Esophagus squamous epithelium (tissue), 5 donors: ENCODE data around the gene ITGA8. TPM values are rescaled to one million over a fixed set of nuclear protein-coding genes. Genes with fewer than 3 reads are reported as not detected.

Experiments
- DNase-seq: peaks from one replicate; lab custom pipeline; 2025; lab: John Stamatoyannopoulos, UW
- H3K27ac ChIP-seq, 4 donors: fragments of 200-600 bp; sonication (generic); one replicate each; pipeline ENCODE4 v1.5.1; 2016 to 2019; ENCODE audit warnings: mild to moderate bottlenecking in 1 of 4
- H3K27me3 ChIP-seq, 4 donors: fragments of 200-600 bp; sonication (generic); 1 replicate in 3 of 4; 2 replicates in 1 of 4; pipeline versions ENCODE4 v1.5.1 to v1.6.0; 2017 to 2021; ENCODE audit warnings: antibody characterized with exemption in 1 of 4
- H3K36me3 ChIP-seq, 3 donors: fragments of 200-600 bp; sonication (generic); one replicate each; pipeline ENCODE4 v1.5.1; 2016 to 2019
- H3K4me1 ChIP-seq, 3 donors: fragments of 200-600 bp; sonication (generic); one replicate each; pipeline ENCODE4 v1.5.1; 2017 to 2019
- H3K4me3 ChIP-seq, 4 donors: fragments of 200-600 bp; sonication (generic); 1 replicate in 3 of 4; 2 replicates in 1 of 4; pipeline ENCODE4 v1.5.1; 2016 to 2019; ENCODE audit warnings: mild to moderate bottlenecking in 2 of 4, moderate library complexity in 1 of 4
- H3K9me3 ChIP-seq, 3 donors: fragments of 200-600 bp; sonication (generic); one replicate each; pipeline ENCODE4 v1.5.1; 2016 to 2019
- POLR2A ChIP-seq, 4 donors: fragments of 450-650 bp; IDR thresholded peaks; one replicate each; pipeline ENCODE4 v1.6.1; 2017; ENCODE audit warnings: antibody characterized with exemption in 4 of 4, mild to moderate bottlenecking in 4 of 4, moderate library complexity in 3 of 4
- WGBS, 2 donors: methylation state at CpG; one replicate each; pipeline ENCODE4 v1.1.5; 2018; 5-methylcytosine and 5-hydroxymethylcytosine counted together
- intact Hi-C: fragments of 100-400 bp; cut with DNase I; formaldehyde crosslinking; loops from one replicate; pipeline ENCODE4 v1.15.0; 2022
- total RNA-seq, 4 donors: library from RNA; depleted of rRNA; stranded (reverse); fragments of >200 nt; gene quantifications; one replicate each; pipeline ENCODE4 v1.1.0, GENCODE V29; 2016
- TF ChIP-seq, protein P1 (sequence below), 6 experiments: fragments of 450-650 bp in 4 of 6; fragments of 200-600 bp in 2 of 6; sonication (generic) in 2 of 6; IDR thresholded peaks; one replicate each; pipeline ENCODE4 v1.5.1; 2016 to 2019; ENCODE audit warnings: antibody characterized with exemption in 6 of 6, mild to moderate bottlenecking in 4 of 6, moderate library complexity in 4 of 6
- donor health status: DM: yes; HTN: yes; CAD: no.

ITGA8 gene
- total RNA-seq, 4 donors from 2014 or later = 1.0 to 22.5 (median 7.5) TPM

DNA sequence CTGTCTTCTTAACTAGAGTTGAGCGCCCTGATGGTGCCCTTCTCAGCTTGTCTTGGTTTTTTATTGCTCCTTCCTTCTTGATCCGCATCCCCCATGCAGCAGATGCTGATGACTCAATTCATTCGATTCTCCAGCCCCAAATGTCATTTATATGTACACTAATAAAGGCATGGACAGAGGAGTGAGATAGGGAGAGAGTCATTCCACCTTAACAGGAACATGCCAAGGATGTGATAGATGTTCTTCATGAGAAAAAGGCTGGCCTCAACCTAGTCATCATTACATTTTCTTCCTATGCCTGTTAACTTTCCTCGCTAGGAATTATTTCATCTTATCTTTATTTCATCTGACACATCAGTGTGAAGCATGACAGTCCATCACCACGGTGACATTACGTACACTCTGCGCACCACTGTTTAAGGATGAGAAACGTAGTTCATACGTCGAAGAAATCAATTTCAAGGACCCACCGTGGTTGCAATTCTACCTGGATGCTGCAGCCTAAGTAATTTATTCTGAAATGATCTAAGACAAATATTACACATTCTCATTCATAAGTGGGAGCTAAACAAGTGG lies 198.3 kb downstream of the ITGA8 start:
- TF ChIP-seq, protein P1, sequence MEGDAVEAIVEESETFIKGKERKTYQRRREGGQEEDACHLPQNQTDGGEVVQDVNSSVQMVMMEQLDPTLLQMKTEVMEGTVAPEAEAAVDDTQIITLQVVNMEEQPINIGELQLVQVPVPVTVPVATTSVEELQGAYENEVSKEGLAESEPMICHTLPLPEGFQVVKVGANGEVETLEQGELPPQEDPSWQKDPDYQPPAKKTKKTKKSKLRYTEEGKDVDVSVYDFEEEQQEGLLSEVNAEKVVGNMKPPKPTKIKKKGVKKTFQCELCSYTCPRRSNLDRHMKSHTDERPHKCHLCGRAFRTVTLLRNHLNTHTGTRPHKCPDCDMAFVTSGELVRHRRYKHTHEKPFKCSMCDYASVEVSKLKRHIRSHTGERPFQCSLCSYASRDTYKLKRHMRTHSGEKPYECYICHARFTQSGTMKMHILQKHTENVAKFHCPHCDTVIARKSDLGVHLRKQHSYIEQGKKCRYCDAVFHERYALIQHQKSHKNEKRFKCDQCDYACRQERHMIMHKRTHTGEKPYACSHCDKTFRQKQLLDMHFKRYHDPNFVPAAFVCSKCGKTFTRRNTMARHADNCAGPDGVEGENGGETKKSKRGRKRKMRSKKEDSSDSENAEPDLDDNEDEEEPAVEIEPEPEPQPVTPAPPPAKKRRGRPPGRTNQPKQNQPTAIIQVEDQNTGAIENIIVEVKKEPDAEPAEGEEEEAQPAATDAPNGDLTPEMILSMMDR (IDR thresholded peaks at IDR 0.05) = no peak
- TF ChIP-seq POLR2A (IDR thresholded peaks at IDR 0.05) = no peak
- Histone ChIP-seq H3K9me3 (no peaks in the 10 kb centered on the region), H3K4me3 (no peak overlapping the region), H3K27ac (no peak overlapping the region), H3K27me3 (no peaks in the 10 kb centered on the region), H3K4me1 (no peaks in the 10 kb centered on the region), H3K36me3 (no peaks in the 10 kb centered on the region)
- 75 to 77% methylated on average over 11 of the region's 11 CpGs for WGBS, 2 donors
- intact Hi-C loops = no loop called here
- DNase-seq = no peak

DNA sequence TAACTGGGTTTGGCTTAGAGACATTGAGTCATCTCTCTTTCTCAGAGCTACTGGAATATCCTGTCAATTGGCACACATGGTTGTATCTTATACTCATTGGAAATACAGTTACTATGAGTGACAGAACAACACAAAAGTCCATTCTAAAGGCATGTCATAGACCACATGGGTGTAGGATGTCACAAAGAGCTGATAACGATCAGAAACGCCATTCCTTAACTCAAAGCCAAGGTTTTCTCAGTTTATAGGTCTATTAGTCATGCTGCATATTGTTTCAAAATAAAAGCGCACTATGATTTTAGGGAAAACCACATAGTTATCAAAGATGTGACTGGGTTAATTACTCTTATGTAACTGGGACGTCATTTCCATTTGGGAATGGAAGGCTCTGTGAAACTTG lies 201.5 kb downstream of the ITGA8 start:
- H3K27ac ChIP-seq = no peak overlapping the region
- H3K9me3 ChIP-seq = no peaks in the 10 kb centered on the region
- intact Hi-C loops = no loop called here
- TF ChIP-seq, protein P1 (IDR thresholded peaks at IDR 0.05) = no peak
- TF ChIP-seq POLR2A (IDR thresholded peaks at IDR 0.05) = no peak
- H3K36me3 ChIP-seq = no peaks in the 10 kb centered on the region
- WGBS, 2 donors = 48 to 51% methylated on average over 4 of the region's 4 CpGs
- H3K4me3 ChIP-seq = no peak overlapping the region
- no peaks in the 10 kb centered on the region for H3K27me3 ChIP-seq
- no peak for DNase-seq
- peaks cover 0 to 6% (median 0%) of the 10 kb centered on the region in 3 donors for H3K4me1 ChIP-seq

DNA sequence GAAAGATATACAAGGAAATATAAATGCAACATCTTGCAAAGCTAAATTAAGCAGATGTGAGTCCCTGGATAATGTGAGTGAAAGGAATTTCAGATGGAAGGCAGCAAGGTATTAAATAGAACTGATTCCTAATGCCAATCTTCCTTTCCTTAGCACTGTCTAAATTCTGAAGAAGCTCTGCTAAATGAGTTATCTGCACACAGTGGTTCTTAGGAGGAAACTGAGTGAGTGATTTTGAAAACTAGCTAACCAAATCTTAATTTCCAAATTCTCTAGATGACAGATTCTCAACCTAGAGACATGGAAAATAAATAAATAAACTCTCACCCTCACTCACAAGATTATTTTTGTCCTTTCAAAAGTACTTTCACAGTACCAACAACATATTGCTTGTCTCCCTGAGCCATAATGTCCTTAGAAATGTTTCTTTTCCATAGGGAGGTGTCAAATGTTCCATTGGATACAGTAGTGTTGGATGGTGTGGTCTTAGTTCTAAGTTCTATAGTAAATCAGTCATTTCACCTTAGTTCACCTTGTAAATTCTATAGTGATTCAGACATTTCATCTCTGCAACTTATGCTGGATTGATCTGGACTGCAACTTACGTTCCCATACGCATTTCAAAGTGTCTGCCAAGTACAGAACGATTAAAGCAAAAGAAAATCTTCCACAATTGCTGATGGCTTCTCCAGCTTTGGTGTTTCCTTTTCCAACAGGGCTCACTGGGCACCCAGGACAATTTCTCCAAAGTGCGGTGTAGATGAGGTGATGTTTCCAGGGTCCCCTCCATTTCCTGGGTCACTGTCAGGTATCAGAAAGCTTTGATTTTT lies 203.3 kb downstream of the ITGA8 start:
- Histone ChIP-seq H3K36me3 (no peaks in the 10 kb centered on the region), H3K27me3 (no peaks in the 10 kb centered on the region), H3K4me3 (no peak overlapping the region), H3K4me1 (peaks cover 0 to 6% (median 0%) of the 10 kb centered on the region in 3 donors), H3K9me3 (no peaks in the 10 kb centered on the region), H3K27ac (no peak overlapping the region)
- intact Hi-C loops = no loop called here
- 78% methylated on average over 4 of the region's 4 CpGs for WGBS, 2 donors
- no peak for DNase-seq
- TF ChIP-seq POLR2A (IDR thresholded peaks at IDR 0.05) = no peak
- TF ChIP-seq, protein P1 (IDR thresholded peaks at IDR 0.05) = no peak

DNA sequence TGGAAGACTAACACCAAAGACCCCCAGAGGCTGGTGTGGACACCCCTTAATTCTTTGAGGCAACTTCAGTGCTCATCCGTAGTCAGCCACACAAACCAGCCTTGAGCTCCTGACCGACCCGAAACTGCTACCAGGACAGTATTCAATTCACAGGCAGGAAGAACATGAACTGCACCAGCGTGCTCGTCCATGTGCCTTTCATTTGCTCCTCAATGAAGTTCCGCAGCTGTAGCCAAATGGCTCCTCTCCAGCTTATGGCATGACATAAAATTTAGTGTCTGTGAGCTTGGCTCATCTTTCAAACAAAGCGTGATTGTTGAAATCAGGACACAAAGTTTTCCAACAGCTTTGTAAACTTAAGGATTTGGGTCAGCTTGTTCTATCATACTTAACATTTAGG lies 204.5 kb downstream of the ITGA8 start:
- H3K36me3 ChIP-seq = no peaks in the 10 kb centered on the region
- H3K9me3 ChIP-seq = no peaks in the 10 kb centered on the region
- no peaks in the 10 kb centered on the region for H3K27me3 ChIP-seq
- TF ChIP-seq POLR2A (IDR thresholded peaks at IDR 0.05) = no peak
- TF ChIP-seq, protein P1 (IDR thresholded peaks at IDR 0.05) = no peak
- no peak for DNase-seq
- H3K4me1 ChIP-seq = peaks cover 0 to 6% (median 0%) of the 10 kb centered on the region in 3 donors
- no peak overlapping the region for H3K27ac ChIP-seq
- WGBS, 2 donors = 67 to 70% methylated on average over 7 of the region's 7 CpGs
- H3K4me3 ChIP-seq = no peak overlapping the region
- intact Hi-C loops = no loop called here

DNA sequence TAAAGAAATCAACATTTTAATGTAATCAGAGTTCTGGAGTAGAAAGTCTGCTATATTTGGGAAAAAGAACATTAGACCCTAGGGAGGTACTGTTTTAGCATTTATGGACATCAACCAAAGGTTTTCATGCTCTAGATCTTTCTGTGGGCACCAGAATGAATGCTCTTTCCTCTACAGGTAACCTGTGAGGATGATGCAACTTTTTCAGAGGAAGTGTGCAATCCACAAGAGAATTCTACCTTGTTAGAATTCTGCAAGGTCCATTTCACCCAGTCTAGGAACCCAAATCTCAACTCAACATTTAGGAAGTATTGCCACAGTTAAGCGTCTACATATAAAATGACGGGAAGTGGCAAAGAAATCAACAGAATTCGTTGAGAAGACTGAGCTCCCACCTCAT lies 208.8 kb downstream of the ITGA8 start:
- H3K9me3 ChIP-seq = no peaks in the 10 kb centered on the region
- 40 to 45% methylated on average over 3 of the region's 3 CpGs for WGBS, 2 donors
- H3K36me3 ChIP-seq = no peaks in the 10 kb centered on the region
- no peak for DNase-seq
- no peak for TF ChIP-seq POLR2A (IDR thresholded peaks at IDR 0.05)
- TF ChIP-seq, protein P1 (IDR thresholded peaks at IDR 0.05) = no peak
- H3K27ac ChIP-seq = no peak overlapping the region
- H3K4me1 ChIP-seq = peaks cover 0 to 6% (median 0%) of the 10 kb centered on the region in 3 donors
- H3K4me3 ChIP-seq = no peak overlapping the region
- intact Hi-C loops = no loop called here
- H3K27me3 ChIP-seq = no peaks in the 10 kb centered on the region
